HEK293T (cell line): ENCODE results near the gene JADE1.

Source experiments
- CTCF ChIA-PET: fragments of 350-600 bp; formaldehyde crosslinking; extraction: SDS; loops from one replicate; lab custom pipeline; 2021; ENCODE audit warnings: antibody characterized with exemption, inconsistent platforms; lab: Yijun Ruan, JAX
- POLR2A ChIA-PET: fragments of 350-600 bp; formaldehyde crosslinking; extraction: SDS; loops from one replicate; lab custom pipeline; 2020; ENCODE audit warnings: antibody characterized with exemption, inconsistent platforms; lab: Yijun Ruan, JAX
- DNase-seq: peaks from one replicate; pipeline ENCODE4 v3.0.0; 2012; ENCODE audit warnings: mixed read lengths; ENCODE audit errors: extremely low spot score
- ARNT ChIP-seq: fragments of 450-650 bp; IDR thresholded peaks from 2 replicates; pipeline ENCODE4 v1.6.1; 2017; ENCODE audit warnings: mild to moderate bottlenecking
- BHLHE40 ChIP-seq: fragments of 450-650 bp; IDR thresholded peaks from 2 replicates; pipeline ENCODE4 v1.6.1; 2016; ENCODE audit warnings: mild to moderate bottlenecking, moderate library complexity, borderline replicate concordance
- CTBP1 ChIP-seq: fragments of 450-650 bp; IDR thresholded peaks from 2 replicates; pipeline ENCODE4 v1.6.1; 2016; ENCODE audit warnings: borderline replicate concordance
- ELF4 ChIP-seq: fragments of 450-650 bp; IDR thresholded peaks from 2 replicates; pipeline ENCODE4 v1.6.1; 2017; ENCODE audit warnings: antibody characterized with exemption
- FOXA1 ChIP-seq: fragments of 450-650 bp; IDR thresholded peaks from 2 replicates; pipeline ENCODE4 v1.6.1; 2016; ENCODE audit warnings: mild to moderate bottlenecking
- FOXK2 ChIP-seq: fragments of 450-650 bp; IDR thresholded peaks from 2 replicates; pipeline ENCODE4 v1.6.1; 2016; ENCODE audit warnings: mild to moderate bottlenecking
- FOXM1 ChIP-seq: fragments of 450-650 bp; IDR thresholded peaks from 2 replicates; pipeline ENCODE4 v1.6.1; 2017; ENCODE audit warnings: mild to moderate bottlenecking, borderline replicate concordance
- HDGF ChIP-seq: fragments of 450-650 bp; IDR thresholded peaks from 2 replicates; pipeline ENCODE4 v1.6.1; 2017; ENCODE audit warnings: antibody characterized with exemption, borderline replicate concordance
- L3MBTL2 ChIP-seq: fragments of 450-650 bp; conservative IDR thresholded peaks from 2 replicates; pipeline ENCODE4 v1.6.1; 2016; ENCODE audit warnings: mild to moderate bottlenecking
- LEF1 ChIP-seq: fragments of 450-650 bp; IDR thresholded peaks from 2 replicates; pipeline ENCODE4 v1.6.1; 2017; ENCODE audit warnings: mild to moderate bottlenecking, borderline replicate concordance
- NFRKB ChIP-seq: fragments of 450-650 bp; IDR thresholded peaks from 2 replicates; pipeline ENCODE4 v1.6.1; 2016; ENCODE audit warnings: mild to moderate bottlenecking, moderate library complexity
- PKNOX1 ChIP-seq: fragments of 450-650 bp; IDR thresholded peaks from 2 replicates; pipeline ENCODE4 v1.6.1; 2016
- SP1 ChIP-seq: fragments of 450-650 bp; IDR thresholded peaks from 2 replicates; pipeline ENCODE4 v1.6.1; 2017
- SUZ12 ChIP-seq: fragments of 450-650 bp; IDR thresholded peaks from 2 replicates; pipeline ENCODE4 v1.6.1; 2016; ENCODE audit warnings: mild to moderate bottlenecking
- TARDBP ChIP-seq: fragments of 450-650 bp; IDR thresholded peaks from 2 replicates; pipeline ENCODE4 v1.6.1; 2016
- ZNF384 ChIP-seq: fragments of 450-650 bp; IDR thresholded peaks from 2 replicates; pipeline ENCODE4 v1.6.1; 2016

The JADE1 gene

DNA sequence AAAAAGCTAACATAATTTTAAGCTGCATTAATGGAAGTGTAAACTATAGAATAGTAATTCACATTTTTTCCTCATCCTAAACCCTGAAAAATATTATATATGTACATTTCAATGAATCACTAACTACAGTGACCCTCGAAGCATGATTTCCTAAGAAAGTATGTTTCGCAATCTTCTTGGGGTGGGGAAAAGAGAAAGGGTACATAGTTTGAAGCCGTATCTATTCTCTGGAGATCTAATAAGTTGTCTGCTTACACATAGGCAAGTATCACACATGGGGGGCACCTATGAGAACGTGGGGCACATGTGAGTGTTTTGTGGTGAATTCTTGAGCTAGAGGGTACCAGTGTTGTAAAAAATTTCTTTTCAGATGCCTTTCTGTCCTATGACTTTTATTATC is 71.2 kb downstream of the JADE1 start:
- ChIA-PET CTCF (no interaction called here), POLR2A (no interaction called here)
- no peak for TF ChIP-seq NFRKB
- TF ChIP-seq SP1: no peak
- TF ChIP-seq FOXA1: no peak

DNA sequence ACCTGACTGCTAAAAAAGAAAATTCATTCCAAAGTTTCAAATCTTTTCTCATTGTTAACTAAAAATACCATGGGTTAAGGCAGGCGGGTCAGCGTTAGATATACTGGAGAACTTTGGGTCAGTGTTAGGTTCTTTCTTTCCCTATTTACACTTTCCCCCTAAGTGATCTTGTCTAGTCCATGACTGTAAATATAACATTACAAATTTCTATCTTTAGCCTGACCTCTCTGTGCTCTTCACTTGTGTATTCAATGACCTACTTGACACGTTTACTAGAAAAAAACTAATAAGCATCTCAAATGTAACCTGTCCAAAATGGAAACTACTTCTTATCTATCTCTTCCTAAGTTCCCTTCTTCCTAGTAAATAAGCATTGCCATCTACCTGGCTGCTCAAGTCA is 95.3 kb downstream of the JADE1 start:
- no peak for TF ChIP-seq LEF1
- TF ChIP-seq FOXK2: no peak
- no peak for TF ChIP-seq HDGF
- TF ChIP-seq ELF4: no peak
- TF ChIP-seq L3MBTL2: no peak
- CTCF ChIA-PET: no interaction called here
- no peak for DNase-seq
- POLR2A ChIA-PET: no interaction called here

More for the DNA sequence above, 71.2 kb downstream of the JADE1 start:
- no peak for DNase-seq

GRCh38 chr4:128906581-128906980 is 97.1 kb downstream of the JADE1 start:
- TF ChIP-seq SUZ12 (no peak), ZNF384 (no peak)
- ChIA-PET POLR2A (no interaction called here), CTCF (no interaction called here)
- no peak for DNase-seq

DNA sequence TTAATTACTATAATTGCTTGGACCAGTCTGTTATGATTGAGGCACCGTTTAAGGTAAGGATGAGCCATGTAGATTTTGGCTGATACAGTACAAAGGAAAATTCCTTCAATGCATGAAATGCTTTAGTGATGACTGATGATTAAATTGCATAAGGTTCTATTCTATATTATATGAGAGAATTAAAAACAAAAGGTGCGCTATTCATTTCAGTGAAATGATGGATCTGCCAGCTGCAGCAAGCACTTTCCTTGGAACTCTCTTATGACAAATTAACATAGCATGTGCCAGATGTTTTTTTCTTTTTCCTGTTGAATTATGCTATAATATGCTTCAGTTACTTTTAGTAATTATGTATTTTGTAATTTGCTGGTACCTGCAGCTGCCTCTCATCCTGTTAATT is 98.5 kb downstream of the JADE1 start:
- ChIA-PET POLR2A (no interaction called here), CTCF (no interaction called here)
- no peak for TF ChIP-seq SUZ12
- no peak for TF ChIP-seq ELF4
- TF ChIP-seq FOXK2: no peak
- no peak for DNase-seq

- ChIA-PET CTCF (no interaction called here), POLR2A (no interaction called here)
- DNase-seq: no peak
- TF ChIP-seq LEF1 (no peak), CTBP1 (no peak), ELF4 (no peak)
Observed at GRCh38 chr4:128908735-128909134, 99.2 kb downstream of the JADE1 start.

DNA sequence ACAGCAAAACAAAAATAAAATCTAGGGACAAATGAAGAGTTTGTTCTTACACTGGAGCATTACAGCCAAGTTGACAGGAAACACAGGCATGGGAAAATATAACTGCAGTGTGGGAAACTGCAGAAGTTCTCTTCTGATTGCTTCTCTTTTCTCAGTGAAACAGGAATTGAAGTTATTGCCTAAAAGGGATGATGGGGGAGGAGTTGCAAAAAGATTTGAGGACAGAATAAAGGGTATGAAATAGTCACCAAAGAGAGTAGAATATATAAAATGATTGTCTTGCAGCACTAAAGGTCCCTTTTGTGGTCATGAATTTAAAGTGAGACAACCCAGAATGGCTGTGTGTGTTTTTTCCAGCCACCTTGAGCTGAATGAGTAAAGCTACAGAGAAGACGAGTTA is 103.7 kb downstream of the JADE1 start:
- DNase-seq: no peak
- ChIA-PET POLR2A (no interaction called here), CTCF (no interaction called here)
- TF ChIP-seq FOXA1 (no peak), CTBP1 (no peak)

DNA sequence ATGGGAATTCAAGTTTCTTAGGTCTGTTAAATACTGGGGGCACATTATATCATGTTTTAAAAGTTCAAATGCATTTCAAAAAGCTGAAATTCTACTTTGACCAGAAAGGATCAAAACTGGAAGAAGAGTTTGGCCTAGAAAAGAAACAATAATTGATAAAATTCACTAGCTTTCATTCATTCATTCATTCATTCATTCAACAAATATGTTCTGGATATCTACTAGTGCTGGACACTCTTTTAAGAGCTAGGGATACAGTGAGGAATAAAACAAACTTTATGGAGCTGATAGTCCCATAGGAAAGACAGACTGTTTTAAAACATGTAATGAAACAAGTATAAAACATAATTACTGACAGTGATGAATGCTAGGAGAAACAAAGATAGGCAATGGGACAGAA is 106.0 kb downstream of the JADE1 start:
- DNase-seq: no peak
- TF ChIP-seq PKNOX1 (peak; percentile 56), TARDBP (no peak)
- ChIA-PET POLR2A (no interaction called here), CTCF (no interaction called here)

- ChIA-PET CTCF (no interaction called here), POLR2A (no interaction called here)
- no peak for DNase-seq
Observed at GRCh38 chr4:128916832-128917231, 107.3 kb downstream of the JADE1 start.

DNA sequence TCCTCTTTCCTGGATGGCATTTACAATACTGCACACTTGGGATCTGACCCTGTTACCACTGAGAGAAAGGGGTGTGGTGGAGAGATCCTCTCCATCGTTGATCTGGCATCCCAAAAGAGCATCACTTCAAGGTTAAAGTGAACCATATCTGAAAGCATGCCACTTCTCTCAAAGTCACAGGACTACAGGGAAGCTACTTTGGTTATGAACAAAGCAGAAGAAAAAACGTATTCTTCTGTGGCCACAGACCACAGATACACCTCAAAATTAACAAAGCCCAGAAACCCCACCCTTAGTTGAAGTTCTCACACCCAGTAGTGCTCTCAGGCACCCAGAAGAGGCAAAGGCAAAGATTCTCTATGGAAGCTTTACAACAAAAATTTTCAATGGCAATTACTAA is 108.3 kb downstream of the JADE1 start:
- ChIA-PET POLR2A (no interaction called here), CTCF (no interaction called here)
- DNase-seq: no peak
- TF ChIP-seq PKNOX1 (no peak), L3MBTL2 (no peak), ELF4 (no peak), FOXM1 (no peak), HDGF (no peak), NFRKB (no peak), ARNT (no peak), SUZ12 (no peak), FOXA1 (no peak), TARDBP (no peak), SP1 (no peak), BHLHE40 (no peak), LEF1 (no peak)

More at GRCh38 chr4:128916832-128917231, 107.3 kb downstream of the JADE1 start:
- TF ChIP-seq SP1 (no peak), BHLHE40 (no peak), L3MBTL2 (no peak), SUZ12 (no peak), PKNOX1 (no peak), ARNT (no peak), HDGF (no peak), FOXM1 (no peak), LEF1 (no peak), TARDBP (no peak), NFRKB (no peak), CTBP1 (no peak), ZNF384 (no peak), FOXA1 (no peak), FOXK2 (no peak), ELF4 (no peak)
